Skeletal muscle tissue (tissue), 4 donors: Measurements from ENCODE around the gene GPR84. TPM values are rescaled to one million over a fixed set of nuclear protein-coding genes. Genes with fewer than 3 reads are reported as not detected.

Experiments used
- H3K27ac ChIP-seq: one replicate; pipeline ENCODE4 v1.7.0; 2013; ENCODE audit warnings: mild to moderate bottlenecking, low read depth, low read length, inconsistent platforms
- H3K27me3 ChIP-seq, 3 donors: one replicate each; pipeline ENCODE4 v1.7.0; 2013; ENCODE audit warnings: low read length in 3 of 3; ENCODE audit not compliant: control insufficient read depth in 3 of 3, insufficient read depth in 3 of 3
- H3K36me3 ChIP-seq, 3 donors: one replicate each; pipeline ENCODE4 v1.7.0; 2013; ENCODE audit warnings: low read length in 3 of 3; ENCODE audit not compliant: control insufficient read depth in 3 of 3, insufficient read depth in 3 of 3
- H3K4me1 ChIP-seq, 3 donors: one replicate each; pipeline ENCODE4 v1.7.0; 2013; ENCODE audit warnings: low read length in 3 of 3, mild to moderate bottlenecking in 3 of 3; ENCODE audit not compliant: control insufficient read depth in 3 of 3, insufficient read depth in 3 of 3
- H3K4me3 ChIP-seq, 3 donors: one replicate each; pipeline ENCODE4 v1.7.0; 2013; ENCODE audit warnings: low read length in 3 of 3
- H3K9ac ChIP-seq, 3 donors: one replicate each; pipeline ENCODE4 v1.7.0; 2013; ENCODE audit warnings: low read length in 3 of 3, mild to moderate bottlenecking in 3 of 3, moderate library complexity in 2 of 3, low read depth in 1 of 3
- H3K9me3 ChIP-seq, 3 donors: one replicate each; pipeline ENCODE4 v1.7.0; 2013; ENCODE audit warnings: low read length in 3 of 3; ENCODE audit not compliant: control insufficient read depth in 3 of 3
- total RNA-seq: library from RNA; depleted of rRNA; stranded (reverse); fragments of >200 nt; gene quantifications from one replicate; pipeline ENCODE4 v1.2.3, GENCODE V29; 2014
- donor health status: Osteomylitis.

The GPR84 gene
- total RNA-seq, 1 donor from 2014 or later = not detected

GRCh38 chr12:54377007-54377406, 12.7 kb upstream of the GPR84 start:
- H3K9ac ChIP-seq = no peak overlapping the region
- peak overlapping the region in 1 of 3 donors; percentile 30 for H3K4me3 ChIP-seq
- H3K36me3 ChIP-seq = peaks cover 3 to 14% (median 4%) of the 10 kb centered on the region in 3 donors
- H3K27ac ChIP-seq = peak overlapping the region; percentile 71
- no peaks in the 10 kb centered on the region for H3K27me3 ChIP-seq
- peaks cover 54 to 80% (median 71%) of the 10 kb centered on the region in 3 donors for H3K4me1 ChIP-seq
- no peaks in the 10 kb centered on the region for H3K9me3 ChIP-seq

GRCh38 chr12:54376596-54376995, 12.3 kb upstream of the GPR84 start:
- no peaks in the 10 kb centered on the region for H3K9me3 ChIP-seq
- H3K27ac ChIP-seq = peak overlapping the region; percentile 71
- H3K36me3 ChIP-seq = peaks cover 3 to 14% (median 4%) of the 10 kb centered on the region in 3 donors
- H3K27me3 ChIP-seq = no peaks in the 10 kb centered on the region
- peak overlapping the region in 1 of 3 donors; percentile 30 for H3K4me3 ChIP-seq
- H3K9ac ChIP-seq = peak overlapping the region in 2 of 3 donors; percentile 21 to 40
- peaks cover 58 to 84% (median 73%) of the 10 kb centered on the region in 3 donors for H3K4me1 ChIP-seq

- Histone ChIP-seq H3K36me3 (peaks cover 3 to 9% (median 4%) of the 10 kb centered on the region in 3 donors), H3K9ac (peak overlapping the region in 2 of 3 donors; percentile 3 to 20), H3K27ac (peak overlapping the region; percentile 71), H3K4me1 (peaks cover 71 to 87% (median 81%) of the 10 kb centered on the region in 3 donors), H3K9me3 (no peaks in the 10 kb centered on the region), H3K27me3 (no peaks in the 10 kb centered on the region), H3K4me3 (no peak overlapping the region)
These were observed 10.9 kb upstream of the GPR84 start for GRCh38 chr12:54375259-54375579.

- Histone ChIP-seq H3K36me3 (peaks cover 3 to 9% (median 4%) of the 10 kb centered on the region in 3 donors), H3K9ac (peak overlapping the region; percentile 3 to 20 (median 17)), H3K4me1 (peaks cover 71 to 82% (median 80%) of the 10 kb centered on the region in 3 donors), H3K9me3 (no peaks in the 10 kb centered on the region), H3K4me3 (no peak overlapping the region), H3K27me3 (no peaks in the 10 kb centered on the region), H3K27ac (peak overlapping the region; percentile 71)
These were observed 10.4 kb upstream of the GPR84 start for GRCh38 chr12:54374562-54375258.

GRCh38 chr12:54373649-54374561, 9.6 kb upstream of the GPR84 start:
- H3K9ac ChIP-seq = peak overlapping the region in 1 of 3 donors; percentile 20
- H3K27me3 ChIP-seq = no peaks in the 10 kb centered on the region
- H3K4me1 ChIP-seq = peaks cover 72 to 80% (median 75%) of the 10 kb centered on the region in 3 donors
- H3K27ac ChIP-seq = peak overlapping the region; percentile 71
- no peaks in the 10 kb centered on the region for H3K9me3 ChIP-seq
- H3K36me3 ChIP-seq = peaks cover 3 to 9% (median 4%) of the 10 kb centered on the region in 3 donors
- no peak overlapping the region for H3K4me3 ChIP-seq

GRCh38 chr12:54372113-54372806, 8.0 kb upstream of the GPR84 start:
- Histone ChIP-seq H3K4me3 (no peak overlapping the region), H3K36me3 (peaks cover 3 to 7% (median 4%) of the 10 kb centered on the region in 3 donors), H3K9me3 (no peaks in the 10 kb centered on the region), H3K27ac (peak overlapping the region; percentile 72), H3K27me3 (no peaks in the 10 kb centered on the region), H3K9ac (peak overlapping the region in 2 of 3 donors; percentile 52 to 57), H3K4me1 (peaks cover 63 to 76% (median 65%) of the 10 kb centered on the region in 3 donors)

GRCh38 chr12:54371328-54372112, 7.2 kb upstream of the GPR84 start:
- Histone ChIP-seq H3K9ac (peak overlapping the region in 2 of 3 donors; percentile 52 to 57), H3K36me3 (peaks cover 0 to 4% (median 4%) of the 10 kb centered on the region in 3 donors), H3K4me1 (peaks cover 58 to 68% (median 59%) of the 10 kb centered on the region in 3 donors), H3K27me3 (no peaks in the 10 kb centered on the region), H3K9me3 (no peaks in the 10 kb centered on the region), H3K4me3 (no peak overlapping the region), H3K27ac (peak overlapping the region; percentile 72)

GRCh38 chr12:54370171-54370730, 6.0 kb upstream of the GPR84 start:
- H3K36me3 ChIP-seq = peaks cover 0 to 4% (median 4%) of the 10 kb centered on the region in 3 donors
- H3K4me3 ChIP-seq = peak overlapping the region; percentile 30 to 57 (median 54)
- H3K9ac ChIP-seq = peak overlapping the region in 2 of 3 donors; percentile 36 to 51
- peak overlapping the region; percentile 72 for H3K27ac ChIP-seq
- peaks cover 47 to 56% (median 48%) of the 10 kb centered on the region in 3 donors for H3K4me1 ChIP-seq
- H3K27me3 ChIP-seq = no peaks in the 10 kb centered on the region
- no peaks in the 10 kb centered on the region for H3K9me3 ChIP-seq
